Endothelial cell of umbilical vein (primary cell): ENCODE measurements around the gene MYADML2.

Source experiments
- CTCF ChIP-seq, 2 donors: IDR thresholded peaks; 1 replicate in 1 of 2; 2 replicates in 1 of 2; pipeline ENCODE4 v1.5.1; 2011; ENCODE audit warnings: low read length in 2 of 2, mild to moderate bottlenecking in 2 of 2, moderate library complexity in 2 of 2, control low read depth in 1 of 2, inconsistent platforms in 1 of 2, low read depth in 1 of 2; ENCODE audit not compliant: insufficient read depth in 1 of 2; ENCODE audit errors: extremely low read depth in 1 of 2
- EZH2 ChIP-seq: IDR thresholded peaks from 2 replicates; pipeline ENCODE4 v1.6.1; 2012; ENCODE audit warnings: borderline replicate concordance, low read depth, mild to moderate bottlenecking, moderate library complexity, low read length, inconsistent platforms; ENCODE audit not compliant: severe bottlenecking
- FOS ChIP-seq: IDR thresholded peaks from 2 replicates; pipeline ENCODE4 v1.6.1; 2011; ENCODE audit warnings: mild to moderate bottlenecking, low read length, moderate library complexity, borderline replicate concordance; ENCODE audit not compliant: insufficient read depth
- GATA2 ChIP-seq: IDR thresholded peaks from 2 replicates; pipeline ENCODE4 v1.7.0; 2011; ENCODE audit warnings: low read depth, mild to moderate bottlenecking, moderate library complexity, mixed read lengths, low read length; ENCODE audit not compliant: insufficient read length, insufficient read depth
- MAX ChIP-seq: IDR thresholded peaks from 2 replicates; pipeline ENCODE4 v1.6.1; 2011; ENCODE audit not compliant: insufficient read depth, insufficient read length
- POLR2A ChIP-seq: IDR thresholded peaks from 2 replicates; pipeline ENCODE4 v1.6.1; 2012; ENCODE audit warnings: low read depth, mild to moderate bottlenecking, control low read depth, low read length
- POLR2AphosphoS5 ChIP-seq: IDR thresholded peaks from 2 replicates; pipeline ENCODE4 v1.6.1; 2012; ENCODE audit warnings: low read depth, mild to moderate bottlenecking, control low read depth, low read length, moderate library complexity; ENCODE audit not compliant: insufficient read depth

GRCh38 chr17:81934098-81934757 lies 12.8 kb downstream of the MYADML2 start:
- TF ChIP-seq CTCF (IDR thresholded peaks at IDR 0.05; ENCODE audit: extremely low read depth in 1 of 2, insufficient read depth in 1 of 2, low read depth in 1 of 2, low read length in 2 of 2) (no peak), POLR2AphosphoS5 (no peak), EZH2 (no peak), MAX (no peak), GATA2 (no peak), POLR2A (no peak), FOS (no peak)
